Neural progenitor cell (in vitro differentiated cells): ENCODE measurements around the gene ZNF253. TPM values are rescaled to one million over a fixed set of nuclear protein-coding genes. Genes with fewer than 3 reads are reported as not detected.
A peak's percentile ranks its signal among the peaks of the same experiment; 100 is the strongest.
"Not testable (repeated sequence)": the region's sequence is repeated elsewhere in the genome, so short reads cannot be mapped to it uniquely, and the experiment has no call there.

Experiments
- DNase-seq: peaks from one replicate; pipeline ENCODE4 v3.0.0-alpha.2; 2016; ENCODE audit warnings: low spot score
- H2AFZ ChIP-seq: fragments of 200-600 bp; sonication (generic); replicated peaks from 2 replicates; pipeline ENCODE4 v1.6.1; 2016; ENCODE audit warnings: antibody characterized with exemption
- H3F3A ChIP-seq: fragments of 200-600 bp; sonication (generic); 2 replicates; pipeline ENCODE4 v1.6.1; 2016; ENCODE audit warnings: antibody characterized with exemption, low read depth
- H3K27ac ChIP-seq: fragments of 200-600 bp; sonication (generic); 2 replicates; pipeline ENCODE4 v1.5.1; 2016; ENCODE audit warnings: mild to moderate bottlenecking
- H3K27me3 ChIP-seq: fragments of 200-600 bp; sonication (generic); 2 replicates; pipeline ENCODE4 v1.6.1; 2016; ENCODE audit warnings: mild to moderate bottlenecking, moderate library complexity
- H3K36me3 ChIP-seq: fragments of 200-600 bp; sonication (generic); 2 replicates; pipeline ENCODE4 v1.5.1; 2016
- H3K4me1 ChIP-seq: fragments of 200-600 bp; sonication (generic); 2 replicates; pipeline ENCODE4 v1.6.1; 2016; ENCODE audit warnings: mixed run types
- H3K4me2 ChIP-seq: fragments of 200-600 bp; sonication (generic); 2 replicates; pipeline ENCODE4 v1.6.1; 2016
- H3K4me3 ChIP-seq: fragments of 200-600 bp; sonication (generic); 2 replicates; pipeline ENCODE4 v1.5.1; 2016
- H3K79me2 ChIP-seq: fragments of 200-600 bp; sonication (generic); 2 replicates; pipeline ENCODE4 v1.6.1; 2016; ENCODE audit warnings: low read depth
- H3K9ac ChIP-seq: fragments of 200-600 bp; sonication (generic); 2 replicates; pipeline ENCODE4 v1.6.1; 2016
- H3K9me3 ChIP-seq: fragments of 200-600 bp; sonication (generic); 2 replicates; pipeline ENCODE4 v1.5.1; 2016; ENCODE audit warnings: low read depth
- H4K20me1 ChIP-seq: fragments of 200-600 bp; sonication (generic); 2 replicates; pipeline ENCODE4 v1.6.1; 2016; ENCODE audit warnings: low read depth
- H3K27ac Mint-ChIP-seq: 3 replicates; pipeline ENCODE4 v1.8.0; 2021; ENCODE audit warnings: mixed read lengths
- H3K27me3 Mint-ChIP-seq: 2 replicates; pipeline ENCODE4 v1.8.0; 2022; ENCODE audit warnings: low read depth, mild to moderate bottlenecking, inconsistent platforms, moderate library complexity, mixed read lengths; ENCODE audit not compliant: insufficient read depth
- H3K36me3 Mint-ChIP-seq: 3 replicates; pipeline ENCODE4 v1.8.0; 2021; ENCODE audit warnings: mixed read lengths
- H3K4me1 Mint-ChIP-seq: 3 replicates; pipeline ENCODE4 v1.8.0; 2021; ENCODE audit warnings: mixed read lengths
- H3K4me3 Mint-ChIP-seq: 3 replicates; pipeline ENCODE4 v1.8.0; 2021; ENCODE audit warnings: mild to moderate bottlenecking, moderate library complexity, mixed read lengths
- H3K9me3 Mint-ChIP-seq: 3 replicates; pipeline ENCODE4 v1.8.0; 2020; ENCODE audit warnings: mixed read lengths
- EZH2 ChIP-seq: fragments of 200-600 bp; sonication (generic); IDR thresholded peaks from 2 replicates; pipeline ENCODE4 v1.6.1; 2017; ENCODE audit warnings: antibody characterized with exemption, mild to moderate bottlenecking, moderate library complexity
- EZH2phosphoT487 ChIP-seq: fragments of 200-600 bp; sonication (generic); IDR thresholded peaks from 2 replicates; pipeline ENCODE4 v1.6.1; 2017; ENCODE audit warnings: antibody characterized with exemption
- total RNA-seq: library from RNA; depleted of rRNA; stranded (reverse); fragments of >200 nt; gene quantifications from 2 replicates; pipeline ENCODE4 v1.2.3, GENCODE V29; 2015; ENCODE audit warnings: low replicate concordance
- TF ChIP-seq, protein P1 (sequence below): fragments of 200-600 bp; sonication (generic); IDR thresholded peaks from 2 replicates; pipeline ENCODE4 v1.5.1; 2017; ENCODE audit warnings: antibody characterized with exemption, mild to moderate bottlenecking

The ZNF253 gene
- total RNA-seq, 1 donor from 2014 or later, result 79.2 TPM

DNA sequence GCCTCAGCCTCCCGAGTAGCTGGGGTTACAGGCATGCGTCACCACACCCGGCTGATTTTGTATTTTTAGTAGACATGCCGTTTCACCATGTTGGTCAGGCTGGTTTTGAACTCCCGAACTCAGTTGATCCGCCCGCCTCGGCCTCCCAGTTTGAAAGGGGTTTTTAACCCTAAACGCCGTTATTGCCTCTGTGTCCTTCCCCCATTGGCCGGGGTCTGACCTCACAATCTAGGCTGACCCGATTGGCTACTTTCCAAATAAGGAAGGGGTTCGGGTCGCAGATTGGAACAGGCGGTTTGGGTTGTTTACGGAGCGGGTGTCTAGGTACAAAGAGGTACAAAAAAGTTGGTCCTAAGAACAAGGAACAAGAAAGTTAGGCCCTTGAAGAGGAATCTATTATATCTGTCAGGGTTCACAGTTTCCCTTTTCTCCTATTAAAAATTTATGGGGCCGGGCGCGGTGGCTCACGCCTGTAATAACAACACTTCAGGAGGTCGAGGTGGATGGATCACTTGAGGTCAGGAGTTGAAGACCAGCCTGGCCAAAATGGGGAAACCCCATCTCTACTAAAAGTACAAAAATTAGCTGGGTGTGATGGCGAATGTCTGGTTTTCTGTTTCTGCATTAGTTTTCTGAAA lies 1.0 kb downstream of the ZNF253 start:
- Histone ChIP-seq H3K9ac (peak overlapping the region; percentile 98), H3K27ac (peak overlapping the region; percentile 99), H3K36me3 (no peaks in the 10 kb centered on the region), H3K27me3 (no peaks in the 10 kb centered on the region), H2AFZ (peak overlapping the region; percentile 67), H3K4me1 (peaks cover 16% of the 10 kb centered on the region), H4K20me1 (peaks cover 47% of the 10 kb centered on the region), H3K9me3 (no peaks in the 10 kb centered on the region), H3K4me2 (peak overlapping the region; percentile 98), H3F3A (peaks cover 7% of the 10 kb centered on the region), H3K4me3 (peak overlapping the region; percentile 92), H3K79me2 (peaks cover 60% of the 10 kb centered on the region)
- Mint-ChIP-seq H3K4me1 (no peaks in the 10 kb centered on the region), H3K27ac (peak overlapping the region; percentile 74), H3K4me3 (peak overlapping the region; percentile 97), H3K36me3 (peaks cover 34% of the 10 kb centered on the region), H3K27me3 (peaks cover 4% of the 10 kb centered on the region), H3K9me3 (peaks cover 64% of the 10 kb centered on the region)
- peak; percentile 83 for DNase-seq
- TF ChIP-seq EZH2 (no peak), EZH2phosphoT487 (no peak)
- TF ChIP-seq, protein P1, sequence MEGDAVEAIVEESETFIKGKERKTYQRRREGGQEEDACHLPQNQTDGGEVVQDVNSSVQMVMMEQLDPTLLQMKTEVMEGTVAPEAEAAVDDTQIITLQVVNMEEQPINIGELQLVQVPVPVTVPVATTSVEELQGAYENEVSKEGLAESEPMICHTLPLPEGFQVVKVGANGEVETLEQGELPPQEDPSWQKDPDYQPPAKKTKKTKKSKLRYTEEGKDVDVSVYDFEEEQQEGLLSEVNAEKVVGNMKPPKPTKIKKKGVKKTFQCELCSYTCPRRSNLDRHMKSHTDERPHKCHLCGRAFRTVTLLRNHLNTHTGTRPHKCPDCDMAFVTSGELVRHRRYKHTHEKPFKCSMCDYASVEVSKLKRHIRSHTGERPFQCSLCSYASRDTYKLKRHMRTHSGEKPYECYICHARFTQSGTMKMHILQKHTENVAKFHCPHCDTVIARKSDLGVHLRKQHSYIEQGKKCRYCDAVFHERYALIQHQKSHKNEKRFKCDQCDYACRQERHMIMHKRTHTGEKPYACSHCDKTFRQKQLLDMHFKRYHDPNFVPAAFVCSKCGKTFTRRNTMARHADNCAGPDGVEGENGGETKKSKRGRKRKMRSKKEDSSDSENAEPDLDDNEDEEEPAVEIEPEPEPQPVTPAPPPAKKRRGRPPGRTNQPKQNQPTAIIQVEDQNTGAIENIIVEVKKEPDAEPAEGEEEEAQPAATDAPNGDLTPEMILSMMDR, result no peak

DNA sequence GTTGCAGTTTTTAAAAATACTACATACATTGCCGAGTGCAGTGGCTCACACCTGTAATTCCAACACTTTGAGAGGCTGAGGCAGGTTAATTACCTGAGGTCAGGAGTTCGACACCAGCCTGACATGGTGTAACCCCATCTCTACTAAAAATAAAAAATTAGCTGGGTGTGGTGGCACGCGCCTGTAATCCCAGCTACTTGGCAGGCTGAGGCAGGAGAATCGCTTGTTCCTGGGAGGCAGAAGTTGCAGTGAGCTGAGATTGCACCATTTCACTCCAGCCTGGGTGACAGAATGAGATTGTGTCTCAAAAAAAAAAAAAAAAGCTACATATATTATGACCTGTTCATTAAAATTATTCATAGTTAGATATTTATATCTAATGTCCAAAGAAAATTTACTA lies 4.4 kb downstream of the ZNF253 start:
- not testable (repeated sequence) for H3K27ac Mint-ChIP-seq, H3K9ac ChIP-seq, H3K4me3 ChIP-seq, H3K27me3 Mint-ChIP-seq, DNase-seq, H2AFZ ChIP-seq, H3K27me3 ChIP-seq, H3K27ac ChIP-seq, H3K4me1 Mint-ChIP-seq, H3K4me3 Mint-ChIP-seq, H3K9me3 ChIP-seq
- Histone ChIP-seq H3K4me1 (peaks cover 16% of the 10 kb centered on the region), H4K20me1 (peaks cover 47% of the 10 kb centered on the region), H3F3A (peaks cover 11% of the 10 kb centered on the region), H3K4me2 (peak overlapping the region; percentile 8), H3K79me2 (peaks cover 94% of the 10 kb centered on the region), H3K36me3 (peaks cover 27% of the 10 kb centered on the region)
- Mint-ChIP-seq H3K9me3 (peaks cover 74% of the 10 kb centered on the region), H3K36me3 (peaks cover 59% of the 10 kb centered on the region)

DNA sequence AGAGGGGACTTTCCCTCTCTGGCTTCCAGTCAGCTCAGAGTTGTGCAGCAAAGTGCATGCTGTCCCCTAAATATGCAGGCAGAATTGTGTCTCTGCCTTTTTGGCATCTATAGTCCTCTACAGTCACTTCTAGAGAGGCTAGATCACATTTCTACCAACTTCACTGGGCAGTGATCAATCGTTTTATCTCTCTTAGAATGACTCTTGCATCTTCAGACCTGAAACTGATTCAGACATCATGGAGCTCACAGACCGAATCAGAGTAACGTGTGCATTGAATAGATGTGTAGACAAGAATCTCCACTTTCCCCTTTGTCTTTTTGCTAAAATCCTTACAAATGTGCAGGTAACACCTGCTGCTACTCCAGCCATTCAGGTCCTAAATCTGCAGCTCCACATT lies 6.2 kb downstream of the ZNF253 start:
- Histone ChIP-seq H3K4me1 (peaks cover 16% of the 10 kb centered on the region), H3F3A (peaks cover 7% of the 10 kb centered on the region), H2AFZ (no peak overlapping the region), H3K27ac (no peak overlapping the region), H3K27me3 (no peaks in the 10 kb centered on the region), H3K36me3 (peaks cover 41% of the 10 kb centered on the region), H3K4me3 (no peak overlapping the region), H3K79me2 (peaks cover 100% of the 10 kb centered on the region), H4K20me1 (peaks cover 50% of the 10 kb centered on the region), H3K9ac (no peak overlapping the region), H3K9me3 (peaks cover 12% of the 10 kb centered on the region), H3K4me2 (no peak overlapping the region)
- peaks cover 67% of the 10 kb centered on the region for H3K36me3 Mint-ChIP-seq
- DNase-seq, result no peak
- H3K27me3 Mint-ChIP-seq, result peaks cover 3% of the 10 kb centered on the region
- no peak overlapping the region for H3K27ac Mint-ChIP-seq
- TF ChIP-seq, protein P1, result no peak
- no peak for TF ChIP-seq EZH2phosphoT487
- TF ChIP-seq EZH2, result no peak
- H3K4me1 Mint-ChIP-seq, result no peaks in the 10 kb centered on the region
- peaks cover 76% of the 10 kb centered on the region for H3K9me3 Mint-ChIP-seq
- H3K4me3 Mint-ChIP-seq, result no peak overlapping the region

DNA sequence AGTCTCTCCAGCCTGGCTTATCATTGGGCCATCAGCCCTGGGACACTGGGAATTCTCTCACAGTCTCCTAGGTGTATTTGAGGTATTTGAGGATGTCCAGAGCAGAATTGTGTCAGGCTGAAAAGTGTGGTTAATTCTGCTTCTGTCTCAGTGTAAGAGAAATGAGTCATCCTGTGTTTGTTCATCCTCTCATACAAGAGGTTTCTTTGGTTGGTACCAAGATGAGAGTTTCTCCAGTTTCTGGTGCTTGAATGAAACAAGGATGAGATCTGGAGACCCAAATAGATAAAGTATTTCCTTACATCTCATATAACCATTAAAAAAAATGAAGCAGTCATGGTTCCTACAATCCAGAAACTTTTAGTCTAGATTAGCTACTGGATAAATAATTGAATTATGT lies 7.7 kb downstream of the ZNF253 start:
- H3K27me3 ChIP-seq, result no peaks in the 10 kb centered on the region
- peaks cover 53% of the 10 kb centered on the region for H3K36me3 ChIP-seq
- Mint-ChIP-seq H3K4me3 (no peak overlapping the region), H3K27me3 (peaks cover 3% of the 10 kb centered on the region), H3K9me3 (peaks cover 73% of the 10 kb centered on the region), H3K36me3 (peaks cover 63% of the 10 kb centered on the region), H3K27ac (no peak overlapping the region), H3K4me1 (no peaks in the 10 kb centered on the region)
- peaks cover 10% of the 10 kb centered on the region for H3K4me1 ChIP-seq
- H3K9me3 ChIP-seq, result peaks cover 12% of the 10 kb centered on the region
- no peak overlapping the region for H3K4me2 ChIP-seq
- no peak for TF ChIP-seq EZH2
- TF ChIP-seq, protein P1, result no peak
- no peak overlapping the region for H3K27ac ChIP-seq
- peaks cover 100% of the 10 kb centered on the region for H3K79me2 ChIP-seq
- DNase-seq, result no peak
- peaks cover 7% of the 10 kb centered on the region for H3F3A ChIP-seq
- no peak overlapping the region for H3K9ac ChIP-seq
- H2AFZ ChIP-seq, result no peak overlapping the region
- peaks cover 35% of the 10 kb centered on the region for H4K20me1 ChIP-seq
- no peak overlapping the region for H3K4me3 ChIP-seq
